OCI-LY3 (cell line): ENCODE data around the gene CACNB1.

ENCODE experiments used
- CTCF ChIP-seq: fragments of 200-600, 300-600 bp; sonication (generic); IDR thresholded peaks from 2 replicates; pipeline ENCODE4 v1.5.1; 2014; ENCODE audit warnings: antibody characterized with exemption, low read length, low read depth
- EZH2phosphoT487 ChIP-seq: fragments of 200-600 bp; shearing (Covaris generic); IDR thresholded peaks from 2 replicates; pipeline ENCODE4 v1.6.1; 2018; ENCODE audit warnings: antibody characterized with exemption, mixed run types, low read depth

- TF ChIP-seq CTCF (0 out of 2 replicates have a peak, but pooled peaks have one; percentile 13), EZH2phosphoT487 (no peak)
Observed at GRCh38 chr17:39194089-39194984, 3.1 kb downstream of the CACNB1 start.
